DND-41 (cell line): Measurements from ENCODE around the gene ABCB9.

Experiments
- ATAC-seq: fragments of 200-7000 bp; cut with Tn5 transposase; 3 replicates; pipeline ENCODE4 v1.9.1; 2021; ENCODE audit warnings: low read depth; ENCODE audit not compliant: insufficient read depth
- DNase-seq: peaks from one replicate; pipeline ENCODE4 v3.0.0-alpha.2; 2020
- H2AFZ ChIP-seq: 2 replicates; pipeline ENCODE4 v1.6.0; 2012; ENCODE audit warnings: low read depth, low read length
- H3K27ac ChIP-seq: 2 replicates; pipeline ENCODE4 v1.5.1; 2012; ENCODE audit warnings: low read length, inconsistent platforms
- H3K27me3 ChIP-seq: fragments of 200-600 bp; sonication (generic); 2 replicates; pipeline ENCODE4 v1.6.0; 2012; ENCODE audit warnings: low read length, mild to moderate bottlenecking, inconsistent platforms; ENCODE audit not compliant: insufficient read depth, poor library complexity
- H3K36me3 ChIP-seq: 2 replicates; pipeline ENCODE4 v1.5.1; 2012; ENCODE audit warnings: low read length, inconsistent platforms; ENCODE audit not compliant: insufficient read depth
- H3K4me1 ChIP-seq: 2 replicates; pipeline ENCODE4 v1.5.1; 2012; ENCODE audit warnings: mild to moderate bottlenecking, low read length; ENCODE audit not compliant: insufficient read depth
- H3K4me2 ChIP-seq: 2 replicates; pipeline ENCODE4 v1.6.0; 2012; ENCODE audit warnings: mild to moderate bottlenecking, moderate library complexity, low read length, inconsistent platforms; ENCODE audit not compliant: insufficient read depth
- H3K4me3 ChIP-seq, 2 experiments: fragments of 200-600 bp in 1 of 2; shearing (Covaris generic) in 1 of 2; 2 replicates each; pipeline ENCODE4 v1.5.1; 2012 to 2016; ENCODE audit warnings: inconsistent platforms in 2 of 2, low read length in 2 of 2, mild to moderate bottlenecking in 2 of 2, low read depth in 1 of 2, moderate library complexity in 1 of 2
- H3K79me2 ChIP-seq: 2 replicates; pipeline ENCODE4 v1.6.0; 2012; ENCODE audit warnings: low read length, inconsistent platforms; ENCODE audit not compliant: insufficient read depth
- H3K9ac ChIP-seq: 2 replicates; pipeline ENCODE4 v1.6.0; 2012; ENCODE audit warnings: low read depth, mild to moderate bottlenecking, inconsistent platforms, low read length, moderate library complexity
- H3K9me3 ChIP-seq: 2 replicates; pipeline ENCODE4 v1.5.1; 2012; ENCODE audit warnings: low read length, moderate library complexity, mild to moderate bottlenecking, inconsistent platforms; ENCODE audit not compliant: insufficient read depth, severe bottlenecking
- H4K20me1 ChIP-seq: 2 replicates; pipeline ENCODE4 v1.6.0; 2012; ENCODE audit warnings: low read length; ENCODE audit not compliant: insufficient read depth
- EZH2 ChIP-seq: IDR thresholded peaks from 3 replicates; pipeline ENCODE4 v1.6.1; 2012; ENCODE audit warnings: borderline replicate concordance, low read depth, mild to moderate bottlenecking, moderate library complexity, low read length, inconsistent platforms; ENCODE audit not compliant: severe bottlenecking
- TF ChIP-seq, protein P1 (sequence below): IDR thresholded peaks from 2 replicates; pipeline ENCODE4 v1.5.1; 2012; ENCODE audit warnings: borderline replicate concordance, low read length, moderate library complexity, mild to moderate bottlenecking; ENCODE audit not compliant: poor library complexity, severe bottlenecking; ENCODE audit errors: extremely low read depth

ABCB9 gene

DNA sequence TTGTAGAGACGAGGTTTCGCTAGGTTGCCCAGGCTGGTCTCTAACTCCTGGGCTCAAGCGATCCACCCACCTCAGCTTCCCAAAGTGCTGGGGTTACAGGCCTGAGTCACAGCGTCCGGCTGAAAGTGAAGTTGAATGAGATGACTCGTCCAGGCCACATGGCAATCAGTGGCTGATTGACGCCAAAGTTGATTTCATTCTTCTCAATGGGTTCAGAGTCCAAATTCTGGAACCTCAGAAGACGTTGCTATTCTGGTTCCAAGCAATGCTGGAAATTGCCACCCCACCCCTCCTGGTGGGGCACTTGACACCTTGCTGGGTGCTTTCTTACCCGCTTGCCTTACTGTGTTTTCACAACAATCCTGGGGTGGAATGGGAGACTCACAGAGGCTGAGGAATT lies 14.9 kb downstream of the ABCB9 start:
- Histone ChIP-seq H3K4me3 (no peak overlapping the region), H3K4me2 (no peak overlapping the region)

DNA sequence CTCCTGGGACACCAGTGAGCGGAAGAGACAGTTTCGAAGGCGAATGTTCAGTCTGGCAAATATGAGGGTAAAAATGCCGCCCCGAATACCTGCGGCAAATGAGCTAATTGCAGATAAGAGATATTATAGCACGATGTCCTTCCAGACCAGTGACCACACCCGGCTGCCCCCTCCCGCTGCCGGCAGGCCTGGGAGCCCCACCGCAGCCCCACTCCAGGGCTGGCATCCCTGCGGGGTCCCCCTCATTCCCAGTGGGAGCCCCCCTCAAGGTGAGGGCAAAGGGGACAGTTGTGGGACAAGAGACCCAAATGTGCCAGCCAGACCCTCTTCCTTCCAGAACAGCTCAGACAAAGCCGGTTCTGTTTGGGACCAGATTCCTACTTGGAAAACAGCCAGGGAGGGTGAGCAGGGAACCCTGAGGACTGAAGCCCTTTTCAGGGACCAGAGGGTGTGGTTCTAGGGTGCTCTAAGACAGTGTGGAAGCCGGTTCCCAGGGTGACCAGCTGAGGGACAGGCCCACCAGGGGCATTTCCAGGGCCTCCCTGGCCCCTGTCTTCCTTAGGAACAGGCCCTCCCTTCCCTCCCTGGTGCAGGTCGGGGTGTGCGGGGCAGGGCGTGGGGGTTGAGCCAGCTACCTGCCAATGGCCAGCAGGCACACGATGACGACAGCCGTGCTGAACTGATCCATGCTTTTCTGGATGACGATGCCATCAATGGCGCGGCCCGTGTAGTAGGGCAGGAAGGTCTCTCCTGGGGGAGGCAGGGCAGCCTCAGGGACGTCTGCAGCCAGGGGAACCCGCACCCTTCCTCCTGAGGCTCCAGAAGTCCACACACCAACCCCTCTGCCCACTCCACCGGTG lies 16.2 kb downstream of the ABCB9 start:
- DNase-seq (no peak), ATAC-seq (no peak)
- H3K9me3 ChIP-seq, result no peaks in the 10 kb centered on the region
- no peak overlapping the region for H3K4me2 ChIP-seq
- H3K4me3 ChIP-seq, result no peak overlapping the region
- no peak overlapping the region for H3K27ac ChIP-seq
- H3K36me3 ChIP-seq, result no peaks in the 10 kb centered on the region
- TF ChIP-seq EZH2, result no peak
- TF ChIP-seq, protein P1, sequence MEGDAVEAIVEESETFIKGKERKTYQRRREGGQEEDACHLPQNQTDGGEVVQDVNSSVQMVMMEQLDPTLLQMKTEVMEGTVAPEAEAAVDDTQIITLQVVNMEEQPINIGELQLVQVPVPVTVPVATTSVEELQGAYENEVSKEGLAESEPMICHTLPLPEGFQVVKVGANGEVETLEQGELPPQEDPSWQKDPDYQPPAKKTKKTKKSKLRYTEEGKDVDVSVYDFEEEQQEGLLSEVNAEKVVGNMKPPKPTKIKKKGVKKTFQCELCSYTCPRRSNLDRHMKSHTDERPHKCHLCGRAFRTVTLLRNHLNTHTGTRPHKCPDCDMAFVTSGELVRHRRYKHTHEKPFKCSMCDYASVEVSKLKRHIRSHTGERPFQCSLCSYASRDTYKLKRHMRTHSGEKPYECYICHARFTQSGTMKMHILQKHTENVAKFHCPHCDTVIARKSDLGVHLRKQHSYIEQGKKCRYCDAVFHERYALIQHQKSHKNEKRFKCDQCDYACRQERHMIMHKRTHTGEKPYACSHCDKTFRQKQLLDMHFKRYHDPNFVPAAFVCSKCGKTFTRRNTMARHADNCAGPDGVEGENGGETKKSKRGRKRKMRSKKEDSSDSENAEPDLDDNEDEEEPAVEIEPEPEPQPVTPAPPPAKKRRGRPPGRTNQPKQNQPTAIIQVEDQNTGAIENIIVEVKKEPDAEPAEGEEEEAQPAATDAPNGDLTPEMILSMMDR, result no peak
- H3K27me3 ChIP-seq, result no peaks in the 10 kb centered on the region
- H4K20me1 ChIP-seq, result no peaks in the 10 kb centered on the region; the same call in 1 of the 2 replicates
- H3K9ac ChIP-seq, result no peak overlapping the region
- H3K4me1 ChIP-seq, result no peaks in the 10 kb centered on the region
- no peaks in the 10 kb centered on the region for H3K79me2 ChIP-seq
- H2AFZ ChIP-seq, result no peak overlapping the region

More for the DNA sequence above, 14.9 kb downstream of the ABCB9 start:
- H3K27me3 ChIP-seq, result no peaks in the 10 kb centered on the region
- H4K20me1 ChIP-seq, result no peaks in the 10 kb centered on the region; the same call in 1 of the 2 replicates
- no peak for TF ChIP-seq EZH2
- TF ChIP-seq, protein P1, result no peak
- H3K9ac ChIP-seq, result no peak overlapping the region
- H3K79me2 ChIP-seq, result no peaks in the 10 kb centered on the region
- no peaks in the 10 kb centered on the region for H3K4me1 ChIP-seq
- no peak overlapping the region for H3K27ac ChIP-seq
- H3K9me3 ChIP-seq, result no peaks in the 10 kb centered on the region
- DNase-seq, result no peak
- H3K36me3 ChIP-seq, result no peaks in the 10 kb centered on the region
- H2AFZ ChIP-seq, result no peak overlapping the region
- ATAC-seq, result no peak

DNA sequence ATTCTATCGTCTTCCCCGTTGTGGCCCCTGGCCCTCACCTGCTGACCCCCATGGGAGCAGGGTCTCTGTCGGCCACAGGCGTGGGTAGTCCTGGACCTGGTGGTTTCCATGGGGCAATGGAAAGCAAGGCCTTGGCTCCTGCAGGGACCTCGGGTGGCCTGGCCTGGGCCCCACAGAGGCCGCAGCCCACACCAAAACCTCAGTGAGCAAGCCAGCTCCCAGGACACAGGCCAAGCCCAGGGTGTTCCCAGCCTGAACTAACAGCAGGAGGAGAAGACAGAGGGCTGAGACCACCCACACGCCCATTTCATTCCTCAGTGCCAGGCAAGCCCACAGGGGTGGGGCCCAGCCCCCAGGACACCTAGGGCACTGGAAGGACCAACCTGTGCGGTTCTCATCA lies 16.9 kb downstream of the ABCB9 start:
- no peaks in the 10 kb centered on the region for H3K9me3 ChIP-seq

More for the DNA sequence above, 16.9 kb downstream of the ABCB9 start:
- no peaks in the 10 kb centered on the region for H3K4me1 ChIP-seq
- no peak overlapping the region for H3K27ac ChIP-seq
- TF ChIP-seq EZH2, result no peak
- TF ChIP-seq, protein P1, result no peak
- no peaks in the 10 kb centered on the region for H3K79me2 ChIP-seq
- no peak for DNase-seq
- H3K4me3 ChIP-seq, result no peak overlapping the region
- no peak overlapping the region for H3K4me2 ChIP-seq
- H3K36me3 ChIP-seq, result no peaks in the 10 kb centered on the region
- H3K27me3 ChIP-seq, result no peaks in the 10 kb centered on the region
- ATAC-seq, result no peak
- no peaks in the 10 kb centered on the region; the same call in 1 of the 2 replicates for H4K20me1 ChIP-seq
- no peak overlapping the region for H2AFZ ChIP-seq
- H3K9ac ChIP-seq, result no peak overlapping the region
